ENCODE results near the gene DGCR2. TPM values are rescaled to one million over a fixed set of nuclear protein-coding genes. Genes with fewer than 3 reads are reported as not detected.

The DGCR2 gene
- total and polyA plus RNA-seq, 2 of the 8 experiments (the other 6 are each of a cell fraction or from before 2014, with no cell fraction given): 42.3 to 62.2 TPM

DNA sequence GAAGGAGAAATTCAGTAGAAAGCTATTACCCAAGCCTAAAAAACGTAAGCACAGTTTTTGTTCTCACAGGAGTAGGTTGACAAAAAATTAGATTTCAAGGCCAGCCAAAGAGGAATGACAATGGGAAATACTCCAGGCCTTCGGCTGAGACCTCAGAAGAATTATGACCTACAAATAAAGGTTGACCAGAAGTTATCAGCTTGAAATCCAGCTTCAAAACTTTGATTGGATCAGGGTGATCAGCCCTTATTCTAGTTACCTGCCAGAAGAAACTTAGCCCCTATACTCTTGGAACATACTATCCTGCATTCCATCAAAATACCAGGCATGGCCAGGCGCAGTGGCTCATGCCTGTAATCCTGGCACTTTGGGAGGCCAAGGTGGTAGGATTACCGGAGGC lies 117.7 kb downstream of the DGCR2 start (continued):
- TF ChIP-seq BACH1 (IDR thresholded peaks at IDR 0.05; ENCODE audit: low read length): no peak
- TF ChIP-seq EGR1 (IDR thresholded peaks at IDR 0.05; ENCODE audit: borderline replicate concordance, low read depth, low read length): no peak
- TF ChIP-seq GTF2F1 (IDR thresholded peaks at IDR 0.05; ENCODE audit: borderline replicate concordance, low read depth, low read length): no peak
- TF ChIP-seq TEAD4 (IDR thresholded peaks at IDR 0.05; ENCODE audit: low read depth, low read length): no peak
- no peak for TF ChIP-seq CREB1 (IDR thresholded peaks at IDR 0.05)
- no peak for TF ChIP-seq CHD2 (IDR thresholded peaks at IDR 0.05; ENCODE audit: low read length)
- no peak for TF ChIP-seq ATF3 (IDR thresholded peaks at IDR 0.05; ENCODE audit: insufficient read depth, low read depth, low read length)

Measured in H1 (cell line).